IMR-90 (cell line): Measurements from ENCODE around the gene SIAH1. TPM values are rescaled to one million over a fixed set of nuclear protein-coding genes. Genes with fewer than 3 reads are reported as not detected.

Source experiments
- ATAC-seq: fragments of 200-7000 bp; cut with Tn5 transposase; 2 replicates; pipeline ENCODE4 v1.9.1; 2020; ENCODE audit warnings: low read depth, mild to moderate bottlenecking, moderate library complexity
- BruUV-seq: library from RNA; stranded (reverse); fragments of 400-500 nt; replicated peaks from 2 replicates; lab custom pipeline; 2021; lab: Mats Ljungman, UMichigan
- CTCF ChIA-PET: fragments of 300-600 bp; formaldehyde crosslinking; extraction: SDS; loops from one replicate; lab custom pipeline; 2021; ENCODE audit warnings: antibody characterized with exemption; lab: Yijun Ruan, JAX
- POLR2A ChIA-PET: fragments of 300-600 bp; sonication (Branson Sonifier 250); formaldehyde crosslinking; loops from one replicate; lab custom pipeline; 2022; ENCODE audit warnings: antibody characterized with exemption; ENCODE audit not compliant: unreplicated experiment; lab: Charles Lee
- DNase-seq: peaks from one replicate; pipeline ENCODE4 v3.0.0; 2013
- H2AFZ ChIP-seq: replicated peaks from 2 replicates; pipeline ENCODE3; 2013; ENCODE audit warnings: low read length, mild to moderate bottlenecking; ENCODE audit not compliant: poor library complexity
- H2AK5ac ChIP-seq: 2 replicates; pipeline ENCODE4 v1.6.1; 2013; ENCODE audit warnings: low read depth, low read length, inconsistent platforms
- H2AK9ac ChIP-seq: replicated peaks from 2 replicates; pipeline ENCODE3; 2013; ENCODE audit warnings: mild to moderate bottlenecking, low read depth, low read length, moderate library complexity; ENCODE audit not compliant: poor library complexity
- H2BK120ac ChIP-seq: 2 replicates; pipeline ENCODE4 v1.6.1; 2013; ENCODE audit warnings: low read depth, low read length, inconsistent platforms
- H2BK15ac ChIP-seq: 3 replicates; pipeline ENCODE4 v1.6.1; 2013; ENCODE audit warnings: low read depth, low read length, inconsistent platforms
- H2BK20ac ChIP-seq: 2 replicates; pipeline ENCODE4 v1.6.1; 2013; ENCODE audit warnings: low read depth, mild to moderate bottlenecking, inconsistent platforms, low read length, moderate library complexity
- H2BK5ac ChIP-seq: 2 replicates; pipeline ENCODE4 v1.6.1; 2013; ENCODE audit warnings: mild to moderate bottlenecking, low read depth, low read length, inconsistent platforms; ENCODE audit not compliant: poor library complexity, severe bottlenecking
- H3K14ac ChIP-seq: replicated peaks from 2 replicates; pipeline ENCODE4 v1.6.1; 2013; ENCODE audit warnings: low read depth, low read length, inconsistent platforms
- H3K18ac ChIP-seq: 2 replicates; pipeline ENCODE4 v1.6.1; 2013; ENCODE audit warnings: low read depth, low read length, control low read depth
- H3K23ac ChIP-seq: 2 replicates; pipeline ENCODE4 v1.6.1; 2013; ENCODE audit warnings: low read depth, low read length, inconsistent platforms
- H3K27ac ChIP-seq: 2 replicates; pipeline ENCODE4 v1.5.1; 2013; ENCODE audit warnings: mild to moderate bottlenecking, control low read depth, low read length; ENCODE audit not compliant: insufficient read depth
- H3K27me3 ChIP-seq: 2 replicates; pipeline ENCODE4 v1.6.1; 2013; ENCODE audit warnings: low read length; ENCODE audit not compliant: control insufficient read depth, insufficient read depth
- H3K36me3 ChIP-seq: 2 replicates; pipeline ENCODE4 v1.6.1; 2013; ENCODE audit warnings: low read length, mixed read lengths; ENCODE audit not compliant: control insufficient read depth, insufficient read depth
- H3K4ac ChIP-seq: 2 replicates; pipeline ENCODE4 v1.6.1; 2013; ENCODE audit warnings: low read depth, low read length, inconsistent platforms
- H3K4me1 ChIP-seq: 2 replicates; pipeline ENCODE4 v1.6.1; 2013; ENCODE audit warnings: low read length, mixed read lengths; ENCODE audit not compliant: control insufficient read depth, insufficient read depth
- H3K4me2 ChIP-seq: 2 replicates; pipeline ENCODE4 v1.6.1; 2013; ENCODE audit warnings: low read depth, mild to moderate bottlenecking, control low read depth, low read length, moderate library complexity
- H3K4me3 ChIP-seq: 2 replicates; pipeline ENCODE4 v1.5.1; 2013; ENCODE audit warnings: low read depth, mild to moderate bottlenecking, control low read depth, low read length, moderate library complexity; ENCODE audit not compliant: insufficient read depth
- H3K56ac ChIP-seq: 2 replicates; pipeline ENCODE4 v1.6.1; 2013; ENCODE audit warnings: low read length, inconsistent platforms; ENCODE audit not compliant: insufficient read depth; ENCODE audit errors: extremely low read depth
- H3K79me1 ChIP-seq, 2 experiments: 2 replicates each; pipeline ENCODE4 v1.6.1; 2013; ENCODE audit warnings: low read length in 2 of 2, inconsistent platforms in 1 of 2, low read depth in 1 of 2
- H3K9ac ChIP-seq: 2 replicates; pipeline ENCODE4 v1.6.1; 2013; ENCODE audit warnings: low read depth, low read length, control low read depth
- H3K9me1 ChIP-seq: 2 replicates; pipeline ENCODE4 v1.6.1; 2013; ENCODE audit warnings: low read length, inconsistent platforms; ENCODE audit not compliant: insufficient read depth
- H3K9me3 ChIP-seq: 2 replicates; pipeline ENCODE4 v1.6.1; 2013; ENCODE audit warnings: low read length; ENCODE audit not compliant: control insufficient read depth, insufficient read depth
- H4K20me1 ChIP-seq: 2 replicates; pipeline ENCODE4 v1.6.1; 2013; ENCODE audit warnings: low read length, inconsistent platforms; ENCODE audit not compliant: insufficient read depth
- H4K5ac ChIP-seq: 2 replicates; pipeline ENCODE4 v1.6.1; 2013; ENCODE audit warnings: mild to moderate bottlenecking, low read depth, low read length, control low read depth
- H4K8ac ChIP-seq, 2 experiments: 2 replicates each; pipeline ENCODE4 v1.6.1; 2013; ENCODE audit warnings: low read depth in 2 of 2, low read length in 2 of 2, control low read depth in 1 of 2, inconsistent platforms in 1 of 2
- H4K91ac ChIP-seq: 2 replicates; pipeline ENCODE4 v1.6.1; 2013; ENCODE audit warnings: low read depth, low read length, inconsistent platforms; ENCODE audit not compliant: insufficient read depth
- ELK1 ChIP-seq: fragments of 150-350 bp; IDR thresholded peaks from 2 replicates; pipeline ENCODE4 v1.6.1; 2016; ENCODE audit warnings: low read depth, mild to moderate bottlenecking, low read length, moderate library complexity, borderline replicate concordance
- MXI1 ChIP-seq: IDR thresholded peaks from 2 replicates; pipeline ENCODE4 v1.6.1; 2012; ENCODE audit warnings: low read depth, mild to moderate bottlenecking, low read length, moderate library complexity, borderline replicate concordance
- NFE2L2 ChIP-seq: fragments of 150-350 bp; IDR thresholded peaks from 2 replicates; pipeline ENCODE4 v1.6.1; 2016; ENCODE audit warnings: low read depth, mild to moderate bottlenecking, low read length
- POLR2A ChIP-seq: IDR thresholded peaks from 2 replicates; pipeline ENCODE4 v1.6.1; 2012; ENCODE audit warnings: mild to moderate bottlenecking, low read depth, low read length
- RFX5 ChIP-seq: IDR thresholded peaks from 2 replicates; pipeline ENCODE4 v1.8.0; 2012; ENCODE audit warnings: low read depth, mild to moderate bottlenecking, low read length, moderate library complexity
- WGBS, 2 experiments: methylation state at CpG; one replicate each; pipeline versions ENCODE4 v1.1.5 to v1.1.7; 2013; ENCODE audit warnings: missing lambda C conversion rate in 2 of 2; ENCODE audit not compliant: insufficient read length in 1 of 2; ENCODE audit errors: extremely low coverage in 2 of 2; 5-methylcytosine and 5-hydroxymethylcytosine counted together
- dilution Hi-C: fragments of 300-500 bp; cut with HindIII; formaldehyde crosslinking; loops from one replicate; pipeline ENCODE4 v1.14.3; 2018; ENCODE audit warnings: low sequenced_read_pairs; ENCODE audit not compliant: unreplicated experiment
- in situ Hi-C: fragments of 300-500 bp; cut with MboI; formaldehyde crosslinking; loops from 3 replicates; pipeline ENCODE4 v1.14.3; 2019; ENCODE audit warnings: low sequenced_read_pairs, inconsistent platforms, mixed read lengths
- intact Hi-C: fragments of 100-400 bp; cut with micrococcal nuclease; formaldehyde crosslinking; loops from 2 replicates; pipeline ENCODE4 v1.10.0; 2022
- polyA plus RNA-seq, 3 experiments: library from polyadenylated mRNA; depleted of rRNA; stranded (reverse); fragments of >200 nt; gene quantifications; 2 replicates each; pipeline ENCODE4 v1.2.3, GENCODE V29; 2012; ENCODE audit warnings: low replicate concordance in 1 of 3
- total RNA-seq: library from RNA; depleted of rRNA; stranded (reverse); fragments of >200 nt; gene quantifications from 2 replicates; pipeline ENCODE4 v1.2.3, GENCODE V29; 2012

SIAH1 gene
- total and polyA plus RNA-seq, 2 of the 4 experiments (the other 2 are of a cell fraction): 10.3 to 17.7 TPM

- H2AFZ ChIP-seq: no peak overlapping the region
- H3K27ac ChIP-seq: no peak overlapping the region
- no peaks in the 10 kb centered on the region for H3K79me1 ChIP-seq
- no peaks in the 10 kb centered on the region for H3K27me3 ChIP-seq
- in situ Hi-C loops: no loop called here
- peaks cover 7% of the 10 kb centered on the region for H3K4me1 ChIP-seq
- TF ChIP-seq MXI1: no peak
- TF ChIP-seq NFE2L2: no peak
- TF ChIP-seq RFX5: no peak
- TF ChIP-seq POLR2A: no peak
- no peak for TF ChIP-seq ELK1
- no peak overlapping the region for H3K4me3 ChIP-seq
- H3K9me1 ChIP-seq: no peaks in the 10 kb centered on the region
- H2AK9ac ChIP-seq: no peak overlapping the region
- H3K9ac ChIP-seq: no peak overlapping the region
- H2AK5ac ChIP-seq: no peak overlapping the region
- BruUV-seq: no TSS peak
- no peak overlapping the region for H2BK5ac ChIP-seq
- dilution Hi-C loops: no loop called here
- no peak overlapping the region for H3K4me2 ChIP-seq
- CTCF ChIA-PET: no interaction called here
- H4K91ac ChIP-seq: no peak overlapping the region
- no peak overlapping the region for H3K23ac ChIP-seq
- no peak overlapping the region for H3K4ac ChIP-seq
- intact Hi-C loops: no loop called here
- no peaks in the 10 kb centered on the region for H3K36me3 ChIP-seq
- ATAC-seq (no peak), DNase-seq (no peak)
- H3K18ac ChIP-seq: no peak overlapping the region
- no peak overlapping the region for H2BK15ac ChIP-seq
- no peak overlapping the region for H2BK20ac ChIP-seq
- POLR2A ChIA-PET: no interaction called here
- H3K56ac ChIP-seq: no peak overlapping the region
- H2BK120ac ChIP-seq: no peak overlapping the region
- H4K5ac ChIP-seq: no peak overlapping the region
- H3K9me3 ChIP-seq: no peaks in the 10 kb centered on the region
- H4K20me1 ChIP-seq: no peaks in the 10 kb centered on the region
- H3K14ac ChIP-seq: no peak overlapping the region
- no CpG with 5 or more reads among the region's 2 CpGs for WGBS, 2 experiments
- H4K8ac ChIP-seq: no peak overlapping the region
Measured at GRCh38 chr16:48422537-48422936, 37.3 kb upstream of the SIAH1 start.
